ENCODE measurements around the gene ASGR2.
"Not testable (repeated sequence)": the region's sequence is repeated elsewhere in the genome, so short reads cannot be mapped to it uniquely, and the experiment has no call there.

ASGR2 gene

GRCh38 chr17:7124923-7125322 lies 10.3 kb upstream of the ASGR2 start:
- DNase-seq (ENCODE audit: low read depth), result no peak

- DNase-seq (ENCODE audit: low read depth), result no peak
Observed at GRCh38 chr17:7123844-7124243, 9.2 kb upstream of the ASGR2 start.

GRCh38 chr17:7122381-7122780 lies 7.8 kb upstream of the ASGR2 start:
- no peak for DNase-seq (ENCODE audit: low read depth)

- not testable (repeated sequence) for DNase-seq (ENCODE audit: low read depth)
Observed at GRCh38 chr17:7120635-7121034, 6.0 kb upstream of the ASGR2 start.

- no peak for DNase-seq (ENCODE audit: low read depth)
Observed at GRCh38 chr17:7120123-7120522, 5.5 kb upstream of the ASGR2 start.

GRCh38 chr17:7119314-7119713 lies 4.7 kb upstream of the ASGR2 start:
- no peak for DNase-seq (ENCODE audit: low read depth)

GRCh38 chr17:7114875-7115614 lies 423 bp upstream of the ASGR2 start:
- no peak for DNase-seq (ENCODE audit: low read depth)

GRCh38 chr17:7113273-7114071 lies 1.1 kb downstream of the ASGR2 start:
- DNase-seq (ENCODE audit: low read depth), result no peak

GRCh38 chr17:7112510-7113108 lies 2.0 kb downstream of the ASGR2 start:
- no peak for DNase-seq (ENCODE audit: low read depth)

- DNase-seq (ENCODE audit: low read depth), result no peak
Observed at GRCh38 chr17:7111784-7112509, 2.7 kb downstream of the ASGR2 start.

- no peak for DNase-seq (ENCODE audit: low read depth)
Observed at GRCh38 chr17:7110617-7111306, 3.9 kb downstream of the ASGR2 start.

GRCh38 chr17:7109461-7110322 lies 4.9 kb downstream of the ASGR2 start:
- no peak for DNase-seq (ENCODE audit: low read depth)

GRCh38 chr17:7108981-7109380 lies 5.6 kb downstream of the ASGR2 start:
- no peak for DNase-seq (ENCODE audit: low read depth)

- DNase-seq (ENCODE audit: low read depth), result no peak
Observed at GRCh38 chr17:7108560-7108925, 6.1 kb downstream of the ASGR2 start.

- DNase-seq (ENCODE audit: low read depth), result no peak
Observed at GRCh38 chr17:7107795-7108559, 6.6 kb downstream of the ASGR2 start.

- DNase-seq (ENCODE audit: low read depth), result no peak
Observed at GRCh38 chr17:7107012-7107754, 7.4 kb downstream of the ASGR2 start.

- no peak for DNase-seq (ENCODE audit: low read depth)
Observed at GRCh38 chr17:7102421-7102820, 12.2 kb downstream of the ASGR2 start.

GRCh38 chr17:7101531-7101930 lies 13.1 kb downstream of the ASGR2 start:
- DNase-seq (ENCODE audit: low read depth), result no peak

GRCh38 chr17:7100641-7101379 lies 13.8 kb downstream of the ASGR2 start:
- DNase-seq (ENCODE audit: low read depth), result not testable (repeated sequence)
